Activated gamma-delta T cell treated with anti-CD3 and anti-CD28 coated beads, Interleukin-2, amount 50 U/mL, for 16 hours (primary cell): ENCODE measurements around the gene VASN.
"Not testable (repeated sequence)": the region's sequence is repeated elsewhere in the genome, so short reads cannot be mapped to it uniquely, and the experiment has no call there.

ENCODE experiments used
- DNase-seq: peaks from one replicate; pipeline ENCODE4 v3.0.0-alpha.2; 2020; ENCODE audit warnings: low read depth

VASN gene

DNA sequence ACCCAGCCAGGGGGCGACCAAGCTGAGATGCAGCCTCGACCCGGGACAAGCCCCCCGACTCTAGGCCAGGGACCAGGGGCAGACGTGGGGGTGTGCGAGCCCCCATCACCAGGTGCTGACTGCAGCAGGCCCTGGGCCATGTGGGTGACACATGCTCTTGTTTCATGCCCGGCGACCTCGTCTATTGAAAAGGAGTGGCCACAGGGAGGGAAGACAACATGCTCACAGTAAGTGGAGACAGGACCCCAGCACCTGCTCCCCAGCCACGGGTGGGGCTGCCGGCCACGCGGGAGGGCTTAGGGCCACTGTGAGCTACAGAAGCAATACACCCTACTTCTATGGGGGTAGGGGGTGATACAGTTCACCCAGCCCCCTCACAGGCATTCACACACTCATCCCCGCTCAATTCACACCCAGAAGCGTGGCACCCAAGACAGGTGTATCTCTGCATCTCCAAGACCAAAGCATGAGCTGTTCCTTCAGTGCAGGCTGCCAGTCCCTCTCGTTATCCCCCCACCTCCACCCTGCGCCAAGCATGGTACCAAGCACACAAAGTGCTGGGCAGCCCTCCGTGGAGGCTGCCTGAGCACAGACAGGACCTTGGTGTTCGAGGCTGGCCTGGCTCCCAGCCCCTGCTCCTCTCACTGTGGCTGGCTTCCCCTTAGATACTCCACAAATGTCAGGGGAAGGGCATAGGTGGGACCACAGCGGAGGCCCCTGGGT lies 13.6 kb downstream of the VASN start:
- DNase-seq = no peak

DNA sequence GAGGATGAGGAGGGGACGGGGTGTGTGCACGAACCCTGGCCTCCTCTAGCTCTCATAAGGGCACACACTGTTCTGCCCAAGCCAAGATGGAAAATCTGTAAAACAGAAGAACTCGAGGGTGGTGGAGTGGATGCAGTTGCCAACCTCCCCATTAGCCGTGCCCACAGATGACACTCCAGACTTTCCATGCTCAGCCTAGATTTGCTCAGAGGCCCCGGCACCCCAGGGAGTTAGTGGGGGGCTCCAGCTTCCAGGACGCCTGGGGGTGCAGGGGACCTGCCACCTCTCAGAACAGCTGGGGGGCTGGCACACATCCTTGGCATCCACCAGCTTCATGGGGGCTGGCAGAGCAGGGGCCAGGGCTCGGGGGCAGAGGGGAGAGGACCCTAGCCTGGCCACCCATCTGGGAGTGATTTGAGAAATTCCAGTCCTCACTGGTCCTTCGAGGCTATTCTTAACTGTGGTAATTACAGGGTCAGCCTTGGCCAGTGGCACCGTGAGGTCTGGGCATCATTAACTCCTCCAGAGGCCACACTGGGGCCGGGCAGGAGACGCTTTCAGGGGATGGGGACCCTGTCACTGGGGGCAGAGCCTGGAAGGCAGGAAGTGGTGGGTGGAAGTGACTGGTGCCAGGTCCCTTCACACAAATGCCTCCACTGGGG lies 14.3 kb downstream of the VASN start:
- no peak for DNase-seq

GRCh38 chr16:4386451-4386805 lies 14.8 kb downstream of the VASN start:
- no peak for DNase-seq

GRCh38 chr16:4386951-4387565 lies 15.4 kb downstream of the VASN start:
- no peak for DNase-seq

GRCh38 chr16:4387781-4388180 lies 16.1 kb downstream of the VASN start:
- no peak for DNase-seq

GRCh38 chr16:4388271-4389021 lies 16.8 kb downstream of the VASN start:
- no peak for DNase-seq

DNA sequence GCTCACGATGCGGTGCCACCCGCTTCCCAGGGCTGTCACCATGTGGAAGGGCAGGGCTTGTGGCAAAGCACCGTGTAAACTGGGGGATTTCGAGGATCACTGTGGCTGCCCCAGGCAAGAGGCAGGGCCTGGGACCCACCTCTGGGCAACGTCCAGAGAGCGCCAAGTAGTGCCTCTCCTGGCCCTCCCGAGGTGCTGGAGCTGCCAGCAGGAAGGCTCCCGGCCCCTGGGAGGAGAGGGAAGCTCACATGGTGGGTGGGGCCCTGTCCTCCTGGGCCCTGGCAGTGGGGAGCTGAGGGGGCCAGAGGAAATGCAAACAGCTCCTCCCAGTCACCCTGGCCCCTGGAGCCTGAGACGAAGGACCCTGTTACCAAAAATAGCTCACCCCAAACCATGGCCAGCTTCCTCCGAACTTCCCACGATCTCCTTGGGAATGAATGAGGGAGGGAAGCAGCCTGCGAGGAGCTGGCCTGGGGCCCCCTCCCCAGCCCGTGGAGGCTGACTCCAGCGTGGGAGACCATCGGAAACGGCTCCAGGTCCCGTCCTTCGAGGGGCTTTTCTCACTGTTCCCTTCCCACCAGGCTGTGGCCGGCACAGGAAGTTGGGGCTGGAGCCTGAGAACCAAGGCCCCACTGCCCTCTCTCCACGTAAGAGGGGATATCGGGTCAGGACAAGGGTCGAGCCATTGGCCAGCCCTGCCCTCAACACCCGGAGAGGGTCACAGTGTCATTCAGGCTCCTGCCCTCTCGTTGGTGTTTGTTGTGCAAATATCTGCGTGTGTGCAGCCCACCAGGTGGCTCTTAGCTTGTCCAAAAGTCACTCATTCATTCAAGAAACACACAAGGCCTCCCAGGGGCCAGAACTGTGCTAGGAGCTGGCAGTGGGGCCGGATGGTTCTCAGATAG lies 17.7 kb downstream of the VASN start:
- DNase-seq = no peak

- DNase-seq = no peak
Measured at GRCh38 chr16:4390266-4391260, 18.9 kb downstream of the VASN start.

DNA sequence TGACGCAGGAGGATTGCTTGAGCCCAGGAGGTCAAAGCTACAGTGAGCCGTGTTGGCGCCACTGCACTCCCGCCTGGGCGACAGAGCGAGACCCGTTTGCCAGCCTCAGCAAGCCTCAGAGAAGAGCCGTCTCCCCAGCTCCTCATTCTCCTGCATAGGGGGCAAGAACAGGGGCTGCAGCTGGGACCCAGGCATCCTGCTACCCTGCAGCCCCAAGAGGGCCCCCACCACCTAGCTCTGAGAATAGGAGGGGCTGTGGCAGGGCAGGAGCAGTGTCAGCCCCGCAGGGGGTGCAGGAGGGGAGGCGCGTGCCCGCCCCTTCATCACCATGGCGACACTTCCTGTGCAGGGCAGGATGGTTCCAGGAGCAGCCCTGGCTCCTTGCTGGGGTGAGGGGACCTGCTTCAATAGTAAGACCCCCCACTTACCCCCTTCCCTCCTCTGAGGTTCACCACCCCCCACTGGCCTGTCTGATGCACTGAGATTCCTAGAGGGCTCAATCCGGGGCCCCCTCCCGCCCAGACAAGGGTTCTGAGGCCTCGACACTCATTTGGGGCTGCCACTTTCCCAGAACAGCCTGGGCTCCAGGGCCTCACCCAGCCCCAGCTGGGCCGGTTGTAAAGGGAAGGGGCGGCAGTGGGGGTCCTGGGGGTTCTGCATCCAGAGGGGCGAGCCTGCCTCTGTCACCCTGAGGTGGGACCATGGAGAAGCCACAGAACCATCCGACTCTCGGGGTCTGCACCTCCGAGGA lies 20.2 kb downstream of the VASN start:
- DNase-seq = no peak

- DNase-seq = no peak
Measured at GRCh38 chr16:4392382-4393239, 21.0 kb downstream of the VASN start.

DNA sequence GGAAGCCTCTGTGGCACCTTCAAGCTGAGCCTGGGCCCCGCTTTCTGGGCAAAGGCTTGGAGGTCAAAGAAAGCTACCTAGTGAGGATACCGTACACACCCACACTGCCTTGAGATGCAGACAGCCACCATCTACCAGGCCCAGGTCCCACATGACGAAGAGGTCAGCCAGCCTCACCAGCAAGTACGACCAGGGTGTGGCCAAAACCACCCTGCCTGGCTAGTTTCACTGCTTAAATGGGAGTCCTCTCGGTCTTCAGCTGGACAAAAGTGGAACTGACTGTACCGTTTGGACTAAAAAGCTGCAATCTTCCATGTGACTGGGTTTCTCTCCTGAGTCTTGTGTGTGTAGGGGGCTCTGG lies 21.6 kb downstream of the VASN start:
- no peak for DNase-seq

DNA sequence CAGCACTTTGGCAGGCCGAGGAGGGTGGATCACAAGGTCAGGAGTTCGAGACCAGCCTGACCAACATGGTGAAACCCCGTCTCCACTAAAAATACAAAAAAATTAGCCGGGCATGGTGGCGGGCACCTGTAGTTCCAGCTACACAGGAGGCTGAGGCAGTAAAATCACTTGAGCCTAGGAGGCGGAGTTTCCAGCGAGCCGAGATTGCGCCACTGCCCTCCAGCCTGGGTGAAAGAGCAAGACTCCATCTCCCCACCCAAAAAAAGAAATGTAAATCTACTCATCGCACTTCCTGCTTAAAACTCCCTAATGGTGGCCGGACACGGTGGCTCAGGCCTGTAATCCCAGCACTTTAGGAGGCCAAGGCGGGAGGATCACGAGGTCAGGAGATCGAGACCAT lies 22.2 kb downstream of the VASN start:
- not testable (repeated sequence) for DNase-seq

GRCh38 chr16:4395055-4395726 lies 23.5 kb downstream of the VASN start:
- no peak for DNase-seq

- DNase-seq = no peak
Measured at GRCh38 chr16:4399001-4399730, 27.5 kb downstream of the VASN start.

GRCh38 chr16:4401094-4401501 lies 29.4 kb downstream of the VASN start:
- DNase-seq = no peak

DNA sequence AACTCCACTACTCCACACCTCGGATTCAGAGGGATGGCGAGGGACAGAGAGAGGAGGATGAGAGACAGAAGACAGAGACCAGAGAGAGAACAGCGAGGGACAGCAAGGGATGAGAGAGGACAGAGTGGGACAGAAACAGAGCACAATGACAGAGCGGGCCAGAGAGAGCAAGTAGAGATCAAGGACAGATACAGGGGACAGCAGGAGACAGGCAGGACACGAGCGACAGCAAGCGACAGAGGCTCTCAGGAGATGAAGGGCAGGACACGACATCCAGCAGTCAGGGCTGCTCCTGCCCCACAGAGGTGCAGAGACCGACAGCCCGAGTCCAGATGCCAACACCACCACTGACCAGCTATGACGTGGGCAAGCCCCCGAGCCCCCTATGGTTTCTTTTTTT lies 29.9 kb downstream of the VASN start:
- no peak for DNase-seq

DNA sequence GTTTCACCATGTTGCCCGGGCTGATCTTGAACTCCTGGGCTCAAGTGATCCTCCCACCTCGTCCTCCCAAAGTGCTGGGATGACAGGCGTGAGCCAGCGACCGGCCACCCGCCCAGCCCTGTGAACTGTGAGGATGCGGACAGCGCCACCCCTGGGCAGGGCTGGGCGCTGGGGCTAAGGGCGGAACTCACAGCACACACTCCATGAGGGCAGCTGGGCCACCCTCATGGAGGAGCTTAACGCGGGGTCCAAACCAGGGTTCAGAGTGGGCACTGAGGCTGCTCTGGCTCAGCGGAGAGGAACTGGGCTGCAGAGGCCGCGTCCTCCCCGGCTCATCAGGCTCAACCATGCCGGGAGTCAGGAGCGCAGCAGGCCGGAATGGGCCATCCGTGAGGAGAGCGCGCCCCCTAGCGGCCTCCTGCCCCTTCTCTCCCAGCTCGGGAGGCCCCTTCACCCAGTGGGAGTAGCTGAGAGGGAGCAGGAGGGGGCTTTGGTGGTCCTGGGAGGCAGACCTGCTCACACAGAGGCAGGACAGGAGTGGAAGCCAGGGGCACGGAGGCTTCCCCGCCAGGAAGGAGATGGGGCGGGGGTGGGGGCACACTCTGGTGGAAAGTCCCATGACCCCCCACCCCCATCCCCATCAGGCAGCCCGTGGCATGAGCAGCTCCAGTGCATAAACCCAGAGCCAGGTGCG lies 30.9 kb downstream of the VASN start:
- peak; percentile 48 for DNase-seq
